Activated naive CD4-positive, alpha-beta T cell (primary cell): ENCODE data around the gene TWNK.

Experiments used
- DNase-seq, 4 experiments: peaks; one replicate each; lab custom pipeline; 2025; lab: John Stamatoyannopoulos, UW

Gene TWNK

DNA sequence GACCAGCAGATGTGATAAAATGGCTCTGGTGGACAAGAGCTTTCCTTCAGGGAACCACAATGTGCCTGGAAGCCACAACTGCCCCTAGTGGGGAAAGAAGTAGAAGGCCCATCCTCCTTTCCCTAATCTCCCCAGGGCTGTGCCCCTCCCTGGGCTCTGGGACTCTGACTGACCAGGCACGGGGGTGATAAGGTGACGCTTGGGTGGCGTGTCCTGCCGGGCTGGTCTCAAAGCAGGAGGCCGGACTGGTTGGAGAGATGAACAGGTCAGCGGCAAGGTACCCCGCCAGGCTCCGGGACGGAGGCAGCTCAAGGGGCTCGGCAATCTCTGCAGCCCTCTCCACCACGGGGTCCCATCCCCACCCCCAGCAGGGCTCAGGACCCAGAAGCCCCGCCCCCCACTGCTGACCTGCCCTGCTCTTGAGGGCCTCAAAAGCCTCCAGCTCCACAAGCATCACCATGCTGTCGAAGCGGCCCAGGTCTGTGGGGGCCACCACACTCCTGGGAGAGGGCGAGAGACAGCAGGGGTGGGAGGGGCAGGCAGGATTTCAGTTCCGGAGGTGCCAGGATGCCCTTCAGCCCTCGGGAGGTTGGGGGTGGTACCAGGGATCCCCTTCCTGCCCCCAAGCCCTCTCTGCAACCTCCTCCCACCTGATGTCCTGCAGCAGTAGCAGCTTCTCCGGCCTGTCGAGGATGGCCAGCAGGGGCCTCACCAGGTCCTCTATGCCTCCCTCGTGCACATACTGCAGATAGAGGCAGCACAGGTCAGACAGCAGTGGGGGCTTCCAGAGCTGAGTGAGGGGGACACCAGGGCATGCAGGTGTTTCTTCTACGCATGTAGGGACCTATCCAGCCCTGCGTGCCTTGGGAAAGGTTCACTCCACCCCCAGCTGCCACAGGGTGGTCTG, 24.4 kb downstream of the TWNK start:
- DNase-seq, result no peak

DNA sequence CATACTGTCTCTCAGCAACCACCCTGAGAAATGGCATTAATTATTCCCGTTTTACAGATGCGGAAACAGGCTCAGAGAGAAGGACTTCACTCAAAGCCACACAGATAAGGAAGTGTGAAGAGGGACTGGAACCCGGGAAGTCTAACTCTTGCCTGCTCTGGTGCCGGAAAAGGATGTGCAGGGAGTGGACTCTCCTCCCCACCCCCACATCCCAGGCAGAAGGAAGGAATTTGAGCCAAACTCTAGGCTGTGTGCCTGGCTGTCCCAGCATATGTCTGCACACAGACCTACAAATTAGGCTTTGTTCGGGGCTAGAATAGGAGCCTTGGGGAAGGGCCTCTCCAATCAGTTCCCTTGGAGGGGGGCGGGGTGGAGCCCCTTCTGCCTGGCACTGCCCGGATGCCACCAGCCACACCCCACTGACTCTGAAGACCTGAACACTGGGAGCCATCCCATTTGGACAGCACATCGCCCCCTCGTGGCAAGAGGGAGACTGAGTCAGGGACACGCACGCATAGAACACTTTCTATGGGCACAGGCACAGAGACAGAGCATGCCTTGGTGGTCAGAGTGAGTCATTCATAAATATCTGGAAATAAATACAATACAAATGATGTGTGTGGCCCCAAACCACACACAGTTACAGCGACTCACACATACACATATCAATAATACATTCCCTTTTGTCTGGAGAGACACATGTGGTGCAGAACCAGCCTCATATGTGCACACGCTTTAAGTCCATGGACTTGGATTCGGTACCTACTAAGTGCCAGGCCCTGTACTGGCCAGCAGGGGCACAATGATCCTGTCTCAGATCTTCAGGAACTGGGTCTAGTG, 25.4 kb downstream of the TWNK start:
- peak in 3 of 4 experiments; percentile 48 to 64 (median 48) for DNase-seq

DNA sequence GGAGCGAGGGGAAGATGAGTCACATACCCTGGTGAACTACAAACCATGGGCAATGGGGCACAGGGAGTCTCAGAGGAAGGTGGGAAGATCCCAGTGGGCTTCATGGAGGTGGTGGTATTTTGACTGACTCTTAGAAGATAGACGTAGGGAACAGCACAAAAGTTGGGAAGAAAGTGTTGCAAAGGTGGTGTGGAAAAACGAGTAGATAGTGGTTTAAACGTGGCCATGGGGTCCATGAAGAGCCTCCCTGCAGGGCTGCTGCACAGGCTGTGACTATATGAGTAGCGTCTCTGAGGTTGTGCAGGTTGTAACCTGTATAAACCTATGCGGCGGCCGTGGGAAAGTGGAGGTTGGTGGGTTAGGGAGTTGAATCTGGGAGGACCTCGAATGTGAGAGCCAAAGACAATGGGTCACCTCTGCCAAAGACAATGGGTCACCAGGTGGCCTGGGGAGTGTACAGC, 26.1 kb downstream of the TWNK start:
- DNase-seq, result no peak

DNA sequence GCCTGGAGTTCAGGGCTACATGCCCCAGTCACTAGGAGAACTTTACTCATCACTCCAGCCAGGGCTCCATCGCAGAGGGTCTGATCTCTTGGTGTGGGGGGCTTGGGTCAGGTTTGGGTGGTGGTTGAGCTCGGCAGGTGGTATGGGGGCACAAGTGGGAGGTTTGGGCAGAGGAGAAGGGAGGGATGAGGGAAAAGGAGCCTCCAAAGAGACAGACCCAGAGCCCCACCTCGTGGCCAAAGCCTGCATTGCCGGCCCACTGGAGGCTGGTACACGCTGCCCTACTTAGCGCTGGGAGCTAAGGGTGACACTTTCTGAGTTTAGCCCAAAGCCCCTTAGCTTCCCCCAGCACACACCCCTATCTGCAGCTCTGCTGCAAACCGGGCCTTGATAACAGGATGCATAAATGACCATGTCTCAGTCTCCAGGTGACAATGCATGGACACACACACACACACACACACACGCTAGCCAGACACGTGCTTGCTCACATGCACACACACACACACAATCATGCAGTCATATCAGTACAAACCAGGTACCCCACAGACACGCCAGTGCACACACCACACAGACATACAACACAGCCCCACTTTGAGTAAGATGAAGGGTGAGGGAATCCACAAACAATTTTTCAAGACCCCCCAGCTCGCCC, 27.0 kb downstream of the TWNK start:
- DNase-seq, result peak; percentile 32 to 76 (median 58)

DNA sequence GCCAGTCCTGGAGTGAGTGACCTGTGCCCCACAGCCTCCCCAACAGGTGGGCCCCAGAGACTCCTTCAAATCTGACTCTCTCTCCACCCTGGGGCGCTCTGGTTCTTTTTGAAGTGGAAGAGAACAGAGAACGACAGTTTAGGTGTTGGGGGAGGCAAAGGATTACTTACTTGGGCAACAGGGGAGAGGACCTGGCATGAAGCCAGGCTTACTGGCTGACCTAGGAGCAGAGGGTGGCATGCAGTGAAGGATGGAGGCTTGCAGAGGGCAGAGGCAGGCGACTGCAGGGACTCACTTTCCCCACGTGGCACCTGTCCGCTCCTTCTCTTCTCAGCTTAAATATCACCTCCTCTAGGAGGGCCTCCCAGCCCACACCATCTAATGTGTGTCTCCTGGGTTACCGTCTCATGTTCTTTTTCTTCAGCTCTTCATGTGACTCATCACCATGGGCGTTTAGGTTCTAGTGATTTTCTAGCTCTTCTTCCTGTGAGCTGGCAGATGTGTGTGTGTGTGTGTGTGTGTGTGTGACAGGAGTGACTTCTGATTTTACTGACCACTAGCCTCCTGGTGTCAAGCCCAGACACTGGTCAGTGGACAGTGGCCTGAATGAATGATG, 27.7 kb downstream of the TWNK start:
- no peak for DNase-seq

DNA sequence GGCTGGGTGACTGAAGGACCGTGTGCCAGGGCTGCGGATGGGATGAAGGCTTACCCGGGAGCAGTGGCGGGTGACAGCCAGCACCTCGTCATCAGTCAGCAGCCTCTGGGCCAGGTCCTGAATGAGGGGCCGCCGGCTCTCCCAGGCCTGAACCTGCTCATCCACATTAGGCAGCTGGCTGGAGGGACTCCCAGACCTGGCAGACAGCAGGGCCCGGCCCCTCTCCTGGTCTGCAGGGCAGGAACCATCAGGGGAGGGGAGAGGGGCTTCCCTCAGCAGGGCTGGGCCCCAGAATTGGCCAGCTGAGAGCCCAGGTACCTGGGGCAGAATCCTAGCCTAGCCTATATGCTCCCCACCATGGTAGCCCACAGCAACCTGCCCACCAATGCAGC, 28.2 kb downstream of the TWNK start:
- DNase-seq, result no peak

DNA sequence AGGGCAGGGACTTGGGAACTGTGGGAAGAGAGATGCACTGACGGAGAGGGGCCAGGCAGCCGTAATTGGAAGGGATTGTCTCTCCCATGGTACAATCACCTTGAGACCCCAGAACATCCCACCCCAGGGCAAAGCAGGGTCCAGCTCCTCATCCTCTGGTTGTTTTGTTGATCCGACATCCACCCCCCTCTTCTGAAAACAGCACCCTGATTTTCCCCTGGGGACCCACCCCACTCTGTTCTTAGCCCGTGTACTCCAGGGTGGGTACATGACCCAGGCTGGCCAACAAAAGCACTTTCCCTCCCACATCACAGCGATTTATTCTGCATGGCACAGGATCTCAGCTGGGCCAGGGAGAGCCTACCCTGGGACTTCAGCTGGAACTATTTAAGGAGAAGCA, 29.5 kb downstream of the TWNK start:
- DNase-seq, result no peak

DNA sequence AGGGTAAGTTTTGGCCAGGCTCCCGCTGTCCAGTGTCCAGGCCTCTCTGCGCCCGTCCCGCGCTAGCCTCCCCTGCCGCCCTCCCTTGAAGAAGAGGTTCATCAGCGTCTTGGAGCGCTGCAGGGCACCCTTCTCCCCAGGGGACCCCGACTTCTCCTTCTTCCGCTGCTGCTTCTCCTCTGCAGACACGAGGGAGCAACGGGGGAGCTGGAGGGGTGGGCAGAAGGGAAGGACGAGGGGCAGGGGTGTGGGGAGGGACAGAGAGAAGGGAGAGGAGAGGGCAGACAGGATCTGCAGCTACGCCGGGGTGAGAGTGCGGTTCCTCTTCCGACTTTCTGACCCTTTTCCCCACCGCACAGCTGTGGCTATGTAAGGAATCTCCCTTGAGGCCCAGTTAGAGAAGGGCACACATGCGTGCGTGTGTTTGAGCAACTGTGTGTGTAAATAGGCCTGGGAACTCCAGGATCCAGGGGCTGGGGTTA, 30.8 kb downstream of the TWNK start:
- no peak for DNase-seq

DNA sequence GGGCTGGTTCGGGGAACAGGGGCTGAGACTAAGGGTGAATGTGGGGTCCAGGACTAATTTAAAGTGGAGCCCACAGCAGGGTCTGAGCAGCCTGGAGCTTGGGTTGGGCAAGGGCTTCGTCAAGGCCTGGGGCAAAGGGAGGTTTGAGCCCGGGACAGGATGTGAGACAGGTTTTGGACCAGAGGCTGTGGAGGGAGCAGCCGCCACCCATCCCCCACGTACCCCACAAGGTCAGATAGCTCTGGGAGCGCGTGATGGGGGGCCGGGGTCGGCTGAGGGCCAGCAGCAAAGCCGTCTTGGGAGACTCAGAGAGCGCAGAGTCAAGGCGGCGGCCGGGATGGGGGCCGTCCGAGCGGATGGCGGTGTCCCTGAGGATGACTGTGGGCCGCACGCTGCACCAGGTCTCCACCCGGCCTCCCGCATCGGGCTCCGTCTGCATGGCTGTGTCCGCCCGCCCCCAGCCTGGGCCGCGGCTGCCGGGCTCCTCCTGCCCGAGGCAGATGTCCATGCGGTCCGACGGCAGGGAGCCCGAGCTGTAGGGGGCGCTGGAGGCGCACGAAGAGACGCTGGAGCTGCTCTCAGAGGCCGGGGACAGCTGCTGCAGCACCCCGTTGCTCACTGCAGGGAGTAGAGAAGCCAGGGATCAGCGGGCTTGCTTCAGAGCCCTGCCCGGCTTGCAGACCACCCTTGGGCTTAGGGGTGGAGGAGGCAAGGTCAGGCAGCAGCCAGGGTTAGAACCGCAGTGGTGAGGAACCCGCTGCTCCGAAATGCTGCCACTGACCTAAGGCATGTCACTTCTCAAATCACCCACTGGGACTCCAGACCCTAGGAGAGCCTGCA, 31.5 kb downstream of the TWNK start:
- peak; percentile 35 to 57 (median 56) for DNase-seq

DNA sequence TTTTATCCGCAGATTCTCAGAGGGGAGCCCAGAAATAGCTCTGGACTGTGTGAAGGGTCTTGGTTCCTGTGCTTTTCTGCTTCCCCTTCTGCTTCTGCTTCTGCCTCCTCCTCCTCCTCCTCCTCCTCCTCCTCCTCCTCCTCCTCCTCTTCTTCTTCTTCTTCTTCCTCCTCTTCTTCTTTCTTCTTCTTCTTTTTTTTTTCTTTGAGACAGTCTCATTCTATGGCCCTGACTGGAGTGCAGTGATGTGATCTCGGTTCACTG, 32.0 kb downstream of the TWNK start:
- no peak for DNase-seq

DNA sequence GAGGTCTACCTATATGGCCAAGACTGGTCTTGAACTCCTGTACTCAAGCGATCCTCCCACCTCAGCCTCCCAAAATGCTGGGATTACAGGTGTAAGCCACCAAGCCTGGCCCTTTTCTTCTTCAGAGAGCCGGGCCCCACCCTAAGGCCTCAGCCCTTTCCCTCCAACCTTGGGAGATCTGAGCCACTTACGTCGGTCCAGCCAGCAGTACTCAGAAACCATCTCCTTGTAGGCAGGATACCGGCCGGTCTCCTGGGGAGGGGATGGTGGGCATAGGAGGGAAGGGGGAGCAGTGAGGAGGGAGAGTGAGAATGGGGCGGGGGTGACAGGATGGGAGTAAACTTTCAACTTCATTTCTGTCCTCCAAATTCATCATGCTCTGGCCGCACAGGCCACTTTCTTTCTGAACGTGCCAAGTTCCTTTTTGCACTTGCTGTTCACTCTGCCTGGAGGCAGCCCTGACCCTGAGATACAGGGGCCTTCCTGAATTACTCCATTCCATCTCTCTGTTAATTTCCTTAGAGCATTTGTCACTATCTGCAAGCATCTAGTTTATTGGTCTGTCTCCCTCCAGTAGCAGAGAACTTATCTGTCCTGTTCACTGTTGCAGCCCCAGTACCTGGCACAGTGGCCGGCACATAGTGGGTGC, 33.2 kb downstream of the TWNK start:
- no peak for DNase-seq

DNA sequence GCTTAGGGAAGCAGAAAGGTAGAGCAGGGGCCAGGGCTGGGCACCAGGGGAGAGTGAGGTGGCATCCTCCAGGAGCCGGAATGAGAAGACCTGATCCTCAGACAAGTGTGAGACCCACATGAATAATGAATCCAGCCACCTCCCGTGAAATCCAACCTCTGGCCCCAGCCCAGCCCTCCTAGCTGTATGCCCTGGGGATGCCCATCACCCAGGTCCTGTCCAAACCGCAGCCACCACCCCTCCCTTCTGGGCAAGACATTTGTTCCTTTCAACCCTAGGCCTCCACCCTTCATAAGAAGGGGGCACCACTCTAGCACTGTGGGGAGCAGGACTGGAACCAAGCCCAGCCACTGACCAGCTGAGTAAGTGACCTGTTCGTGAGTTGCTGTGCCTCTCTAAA, 33.9 kb downstream of the TWNK start:
- DNase-seq, result no peak

DNA sequence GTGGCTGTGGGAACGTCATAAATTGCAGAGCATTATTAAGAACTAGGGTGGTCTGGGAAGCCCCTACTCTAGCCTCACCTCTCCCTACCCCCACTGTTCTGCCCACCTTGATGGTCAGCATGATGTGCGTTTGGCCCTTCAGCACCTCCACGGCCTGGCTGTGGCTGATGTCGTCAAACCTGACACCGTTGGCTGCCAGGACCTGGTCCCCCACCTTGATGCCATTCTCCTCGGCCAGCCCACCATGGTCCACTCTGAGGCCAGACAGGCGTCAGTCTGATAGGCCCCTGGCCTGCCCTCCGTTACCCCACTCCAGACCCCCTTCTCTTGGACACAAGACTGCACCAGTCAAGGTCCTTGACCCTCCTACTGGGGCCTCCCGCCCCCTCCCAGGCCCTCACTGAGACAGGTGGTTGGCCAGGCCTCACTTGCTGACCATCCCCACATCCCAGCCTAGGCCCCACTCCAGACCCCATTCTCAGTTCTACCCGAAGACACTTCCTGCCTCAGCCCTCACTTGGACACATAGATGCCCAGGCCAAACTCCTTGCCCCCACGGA, 34.4 kb downstream of the TWNK start:
- no peak for DNase-seq

DNA sequence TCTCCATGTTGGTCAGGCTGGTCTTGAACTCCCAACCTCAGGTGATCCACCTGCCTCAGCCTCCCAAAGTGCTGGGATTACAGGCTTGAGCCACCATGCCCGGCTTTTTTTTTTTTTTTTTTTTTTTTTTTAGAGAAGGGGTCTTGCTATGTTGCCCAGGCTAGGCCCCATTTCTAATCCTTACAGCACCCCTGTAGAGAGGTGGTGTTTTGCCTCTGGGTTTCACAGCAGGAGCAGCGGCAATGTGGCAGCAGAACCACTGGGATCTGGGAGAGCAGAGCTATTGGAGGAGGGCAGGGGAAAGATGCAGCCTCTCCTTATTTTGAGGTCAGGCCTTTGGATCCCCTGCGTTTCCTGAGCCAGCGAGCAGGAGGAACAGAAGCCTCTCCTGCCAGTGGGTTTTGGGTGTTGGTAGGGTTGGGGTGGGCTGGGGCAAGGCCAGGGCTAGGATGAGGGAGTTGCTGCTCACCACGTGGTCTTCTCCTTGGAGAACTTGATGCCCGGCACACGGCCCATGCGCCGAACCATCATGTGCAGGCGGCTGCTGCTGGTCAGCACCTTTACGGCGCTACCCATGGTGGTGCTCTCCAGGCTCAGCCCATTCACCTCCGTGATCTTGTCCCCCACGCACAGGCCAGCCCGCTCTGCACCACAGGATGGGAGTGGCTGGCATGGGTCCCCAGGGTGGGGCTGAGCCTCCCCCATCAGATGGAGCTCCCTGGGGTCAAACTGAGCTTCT, 35.8 kb downstream of the TWNK start:
- DNase-seq, result no peak

DNA sequence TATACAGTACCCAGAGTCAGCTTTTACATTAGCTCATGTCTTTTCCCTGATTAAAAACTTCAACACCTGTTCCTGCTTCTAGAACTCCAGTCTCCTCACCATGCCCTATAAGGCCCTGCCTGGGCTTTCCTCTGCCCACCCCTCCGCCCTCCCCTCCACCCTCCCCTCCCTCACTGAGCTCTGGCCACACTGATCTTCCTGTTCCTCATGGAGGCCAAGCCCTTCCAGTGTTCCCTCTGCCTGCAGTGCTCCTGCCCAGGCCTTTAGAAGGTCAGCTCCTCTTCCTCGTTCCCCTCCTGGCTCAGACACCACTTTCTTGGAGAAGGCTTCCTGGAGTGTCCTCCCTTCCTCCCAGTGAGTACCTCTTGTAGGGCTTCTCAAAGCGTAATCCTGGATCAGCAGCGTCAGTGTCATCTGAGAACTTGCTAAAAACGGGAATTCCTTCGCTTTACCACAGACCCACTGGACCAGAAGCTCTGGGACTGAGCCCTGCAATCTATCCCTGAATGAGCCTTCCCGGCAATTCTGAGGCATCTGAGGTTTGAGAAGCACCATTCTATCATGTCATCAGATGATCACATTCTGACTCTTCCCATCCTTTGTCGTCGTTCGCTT, 39.9 kb downstream of the TWNK start:
- DNase-seq, result no peak

DNA sequence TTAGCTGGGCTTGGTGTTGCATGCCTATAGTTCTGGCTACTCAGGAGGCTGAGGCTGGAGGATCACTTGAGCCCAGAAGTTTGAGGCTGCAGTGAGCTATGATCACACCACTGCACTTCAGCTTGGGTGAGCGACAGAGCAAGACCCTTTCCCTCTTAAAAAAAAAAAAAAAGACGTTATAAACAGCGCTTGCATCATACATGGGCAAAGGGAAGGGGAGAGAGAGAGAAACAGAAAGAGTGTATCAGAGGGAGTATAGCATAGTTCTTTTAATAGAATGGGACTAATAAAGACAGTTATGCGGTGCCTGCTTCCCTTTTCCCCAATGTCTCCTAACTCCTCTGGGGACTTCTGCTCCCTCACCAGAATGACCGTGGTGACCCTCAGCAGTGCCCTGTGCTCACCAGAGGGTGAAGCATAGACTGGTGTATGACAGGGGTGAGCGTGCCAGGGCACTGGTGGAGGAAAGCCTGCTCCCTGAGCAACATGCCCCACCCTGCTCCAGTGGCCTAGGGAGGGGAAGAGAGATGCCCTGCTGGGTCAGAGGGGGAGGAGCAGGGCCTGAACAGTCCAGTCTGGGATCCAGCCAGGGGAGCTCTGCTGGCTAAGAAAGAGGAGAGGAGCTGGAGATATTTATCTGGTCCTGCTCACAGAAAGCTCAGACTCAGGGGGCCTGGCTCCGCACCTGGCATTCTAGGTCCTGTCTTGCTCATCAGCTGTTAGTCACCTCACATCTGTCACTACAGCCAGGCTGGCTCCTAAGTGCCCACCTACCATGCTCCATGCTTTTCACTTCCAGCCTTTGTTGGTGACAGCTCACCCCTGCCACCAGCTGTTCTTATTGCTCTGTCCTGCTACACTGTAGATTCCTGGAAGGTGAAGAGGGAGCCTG, 41.3 kb downstream of the TWNK start:
- no peak for DNase-seq

DNA sequence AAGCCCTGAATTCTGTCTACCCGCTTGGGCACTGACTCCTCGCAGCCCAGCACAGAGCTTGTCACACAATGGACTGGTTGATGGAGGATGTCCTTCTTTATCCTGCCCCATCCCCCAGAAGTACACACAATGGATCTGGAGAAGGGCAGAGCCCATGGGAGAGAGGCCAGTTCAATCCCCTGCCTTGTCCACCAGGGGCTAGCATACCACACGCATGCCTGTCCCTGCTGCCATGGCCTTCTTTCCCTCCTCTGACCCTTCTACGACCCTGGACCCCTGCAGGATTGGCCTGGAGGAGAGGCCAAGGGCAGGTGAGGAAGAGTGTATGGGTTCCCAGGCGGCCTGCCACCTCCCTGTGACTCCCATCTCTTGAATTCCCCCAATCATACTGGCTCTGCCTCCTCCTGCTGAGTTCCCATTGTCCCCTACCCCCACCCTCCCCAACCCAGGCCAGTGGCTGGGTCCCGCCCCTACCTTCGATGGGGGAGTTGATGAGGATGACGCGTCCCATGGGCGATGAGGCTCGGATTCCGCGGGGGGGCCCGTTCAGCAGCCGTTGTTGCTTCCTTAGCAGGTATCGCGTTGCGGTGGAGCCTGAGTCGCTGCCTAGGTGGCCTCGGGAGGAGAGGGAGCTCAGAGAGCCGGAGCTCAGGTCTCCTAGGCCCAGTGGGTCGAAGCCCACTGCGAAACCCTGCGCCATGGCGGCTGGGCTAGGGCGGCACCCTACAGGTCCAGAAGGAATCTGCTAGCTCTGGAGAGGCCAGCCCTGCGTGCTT, 42.4 kb downstream of the TWNK start:
- no peak for DNase-seq
